Stomach (tissue), 9 donors: ENCODE data around the gene FIGNL1. TPM values are rescaled to one million over a fixed set of nuclear protein-coding genes. Genes with fewer than 3 reads are reported as not detected.

Experiments used
- DNase-seq, 2 donors: peaks; one replicate each; pipeline versions ENCODE4 v3.0.0 to v3.0.0-alpha.2; 2013 to 2019
- H3K27ac ChIP-seq, 5 donors: fragments of 200-600 bp in 4 of 5; sonication (generic) in 4 of 5; one replicate each; pipeline ENCODE4 v1.5.1; 2013 to 2019; ENCODE audit warnings: mild to moderate bottlenecking in 1 of 5, moderate library complexity in 1 of 5
- H3K27me3 ChIP-seq, 3 donors: fragments of 200-600 bp; sonication (generic); one replicate each; pipeline ENCODE4 v1.5.1; 2017 to 2019; ENCODE audit warnings: mixed run types in 1 of 3
- H3K36me3 ChIP-seq, 4 donors: fragments of 200-600 bp; sonication (generic); 1 replicate in 3 of 4; 2 replicates in 1 of 4; pipeline ENCODE4 v1.5.1; 2016 to 2019
- H3K4me1 ChIP-seq, 4 donors: fragments of 200-600 bp; sonication (generic); one replicate each; pipeline ENCODE4 v1.5.1; 2016 to 2019
- H3K4me3 ChIP-seq, 4 donors: fragments of 200-600 bp; sonication (generic) in 3 of 4; one replicate each; pipeline ENCODE4 v1.5.1; 2016 to 2019; ENCODE audit warnings: mild to moderate bottlenecking in 1 of 4
- H3K9me3 ChIP-seq, 4 donors: fragments of 200-600 bp; sonication (generic); one replicate each; pipeline ENCODE4 v1.5.1; 2016 to 2019
- EP300 ChIP-seq: sonication (generic); formaldehyde crosslinking; IDR thresholded peaks from one replicate; pipeline ENCODE4 v1.6.1; 2017; ENCODE audit warnings: antibody characterized with exemption
- POLR2A ChIP-seq, 4 donors: fragments of 450-650 bp; IDR thresholded peaks; one replicate each; pipeline ENCODE4 v1.6.1; 2016; ENCODE audit warnings: antibody characterized with exemption in 4 of 4, control low read depth in 2 of 4, mild to moderate bottlenecking in 1 of 4, moderate library complexity in 1 of 4
- POLR2AphosphoS5 ChIP-seq, 3 donors: sonication (generic); formaldehyde crosslinking; IDR thresholded peaks; one replicate each; pipeline ENCODE4 v1.6.1; 2016; ENCODE audit warnings: antibody characterized with exemption in 3 of 3
- WGBS, 5 donors: extraction: QIAGEN DNeasy Blood & Tissue Kit in 3 of 5; methylation state at CpG; one replicate each; pipeline versions ENCODE4 v1.1.5 to v1.1.7; 2013 to 2018; 5-methylcytosine and 5-hydroxymethylcytosine counted together
- intact Hi-C: fragments of 100-400 bp; cut with DNase I; formaldehyde crosslinking; loops from one replicate; pipeline ENCODE4 v1.15.1; 2023; ENCODE audit warnings: low total_unique reads
- polyA plus RNA-seq, 3 donors: library from polyadenylated mRNA; stranded (reverse); fragments of 200-250 nt; gene quantifications; one replicate each; pipeline ENCODE4 v1.2.3, GENCODE V29; 2013
- total RNA-seq, 5 donors: library from RNA; depleted of rRNA; stranded (reverse); fragments of >200 nt; gene quantifications; one replicate each; pipeline versions ENCODE4 v1.1.0 to v1.2.3, GENCODE V29; 2014 to 2016
- TF ChIP-seq, protein P1 (sequence below), 7 experiments: fragments of 450-650 bp in 4 of 7; fragments of 200-600 bp in 3 of 7; sonication (generic) in 3 of 7; IDR thresholded peaks; one replicate each; pipeline ENCODE4 v1.5.1; 2016 to 2019; ENCODE audit warnings: antibody characterized with exemption in 7 of 7, control low read depth in 2 of 7, mild to moderate bottlenecking in 1 of 7
- donor health status: healthy with polysubstance abuse.
- donor health status: Bipolar disorder and iron deficiency.
- donor health status: healthy.

The FIGNL1 gene
- total and polyA plus RNA-seq, 8 donors = 0.29 to 32.1 (median 5.1) TPM

- Histone ChIP-seq H3K9me3 (no peaks in the 10 kb centered on the region), H3K27ac (no peak overlapping the region), H3K27me3 (no peaks in the 10 kb centered on the region), H3K4me1 (no peaks in the 10 kb centered on the region), H3K36me3 (no peaks in the 10 kb centered on the region), H3K4me3 (no peak overlapping the region)
- no peak for TF ChIP-seq POLR2AphosphoS5 (IDR thresholded peaks at IDR 0.05)
- no peak for TF ChIP-seq POLR2A (IDR thresholded peaks at IDR 0.05)
- no peak for TF ChIP-seq EP300
- DNase-seq = no peak
- 68 to 71% (median 69%) methylated on average over 3 of the region's 3 CpGs for WGBS, 5 donors
- intact Hi-C loops = no loop called here
These were observed 6.4 kb upstream of the FIGNL1 start for GRCh38 chr7:50456371-50457123.

- no peak overlapping the region for H3K27ac ChIP-seq
- intact Hi-C loops = no loop called here
- TF ChIP-seq, protein P1, sequence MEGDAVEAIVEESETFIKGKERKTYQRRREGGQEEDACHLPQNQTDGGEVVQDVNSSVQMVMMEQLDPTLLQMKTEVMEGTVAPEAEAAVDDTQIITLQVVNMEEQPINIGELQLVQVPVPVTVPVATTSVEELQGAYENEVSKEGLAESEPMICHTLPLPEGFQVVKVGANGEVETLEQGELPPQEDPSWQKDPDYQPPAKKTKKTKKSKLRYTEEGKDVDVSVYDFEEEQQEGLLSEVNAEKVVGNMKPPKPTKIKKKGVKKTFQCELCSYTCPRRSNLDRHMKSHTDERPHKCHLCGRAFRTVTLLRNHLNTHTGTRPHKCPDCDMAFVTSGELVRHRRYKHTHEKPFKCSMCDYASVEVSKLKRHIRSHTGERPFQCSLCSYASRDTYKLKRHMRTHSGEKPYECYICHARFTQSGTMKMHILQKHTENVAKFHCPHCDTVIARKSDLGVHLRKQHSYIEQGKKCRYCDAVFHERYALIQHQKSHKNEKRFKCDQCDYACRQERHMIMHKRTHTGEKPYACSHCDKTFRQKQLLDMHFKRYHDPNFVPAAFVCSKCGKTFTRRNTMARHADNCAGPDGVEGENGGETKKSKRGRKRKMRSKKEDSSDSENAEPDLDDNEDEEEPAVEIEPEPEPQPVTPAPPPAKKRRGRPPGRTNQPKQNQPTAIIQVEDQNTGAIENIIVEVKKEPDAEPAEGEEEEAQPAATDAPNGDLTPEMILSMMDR (IDR thresholded peaks at IDR 0.05) = no peak
- TF ChIP-seq POLR2AphosphoS5 (IDR thresholded peaks at IDR 0.05) = no peak
- no peak for TF ChIP-seq EP300
- TF ChIP-seq POLR2A (IDR thresholded peaks at IDR 0.05) = no peak
- H3K27me3 ChIP-seq = no peaks in the 10 kb centered on the region
- no peak overlapping the region for H3K4me3 ChIP-seq
- H3K9me3 ChIP-seq = no peaks in the 10 kb centered on the region
- H3K4me1 ChIP-seq = peaks cover 0 to 5% (median 4%) of the 10 kb centered on the region in 4 donors
- no peaks in the 10 kb centered on the region for H3K36me3 ChIP-seq
- no peak for DNase-seq
These were observed 5.5 kb upstream of the FIGNL1 start for GRCh38 chr7:50455658-50456057.

GRCh38 chr7:50454968-50455367 is 4.8 kb upstream of the FIGNL1 start:
- peaks cover 0 to 10% (median 7%) of the 10 kb centered on the region in 4 donors for H3K4me1 ChIP-seq
- no peak overlapping the region for H3K4me3 ChIP-seq
- TF ChIP-seq, protein P1 (IDR thresholded peaks at IDR 0.05) = no peak
- TF ChIP-seq POLR2A (IDR thresholded peaks at IDR 0.05) (no peak), POLR2AphosphoS5 (IDR thresholded peaks at IDR 0.05) (no peak), EP300 (no peak)
- H3K27ac ChIP-seq = no peak overlapping the region
- intact Hi-C loops = no loop called here
- 62 to 73% (median 73%) methylated on average over 5 of the region's 5 CpGs for WGBS, 5 donors
- DNase-seq = no peak
- no peaks in the 10 kb centered on the region for H3K36me3 ChIP-seq
- no peaks in the 10 kb centered on the region for H3K9me3 ChIP-seq
- no peaks in the 10 kb centered on the region for H3K27me3 ChIP-seq

DNA sequence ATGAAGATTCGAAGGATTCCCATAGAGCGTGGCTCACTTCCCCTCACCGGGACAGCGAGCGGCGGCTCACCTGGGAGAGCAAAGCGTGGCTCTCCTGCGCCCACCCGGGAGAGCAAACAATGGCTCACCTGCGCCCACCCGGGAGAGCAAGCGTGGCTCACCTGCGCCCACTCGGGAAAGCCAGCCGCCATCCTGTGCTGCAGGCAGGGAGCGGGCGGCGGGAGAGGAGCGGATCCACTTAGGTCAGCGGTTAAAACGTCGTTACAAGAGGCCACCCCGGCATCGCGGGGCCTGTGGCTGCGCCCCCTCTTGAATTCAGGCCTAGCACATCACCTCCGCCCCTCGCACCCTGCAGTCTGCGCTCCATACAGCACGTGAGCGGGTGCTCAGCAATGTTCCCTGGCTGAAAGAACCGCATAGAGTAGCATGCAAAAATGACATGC is 461 bp upstream of the FIGNL1 start:
- peaks cover 7 to 26% (median 17%) of the 10 kb centered on the region in 4 donors for H3K4me1 ChIP-seq
- WGBS, 5 donors = 9 to 20% (median 18%) methylated on average over 22 to 32 of the region's 32 CpGs
- peaks cover 0 to 17% (median 15%) of the 10 kb centered on the region in 4 donors for H3K36me3 ChIP-seq
- H3K4me3 ChIP-seq = peak overlapping the region; percentile 57 to 92 (median 68)
- intact Hi-C loops = no loop called here
- no peak for TF ChIP-seq EP300
- TF ChIP-seq POLR2AphosphoS5 (IDR thresholded peaks at IDR 0.05) = no peak
- TF ChIP-seq POLR2A (IDR thresholded peaks at IDR 0.05) = no peak
- TF ChIP-seq, protein P1 (IDR thresholded peaks at IDR 0.05) = no peak
- no peaks in the 10 kb centered on the region for H3K27me3 ChIP-seq
- peak overlapping the region; percentile 45 to 88 (median 74) for H3K27ac ChIP-seq
- H3K9me3 ChIP-seq = no peaks in the 10 kb centered on the region
- peak in 1 of 2 donors; percentile 51 for DNase-seq

DNA sequence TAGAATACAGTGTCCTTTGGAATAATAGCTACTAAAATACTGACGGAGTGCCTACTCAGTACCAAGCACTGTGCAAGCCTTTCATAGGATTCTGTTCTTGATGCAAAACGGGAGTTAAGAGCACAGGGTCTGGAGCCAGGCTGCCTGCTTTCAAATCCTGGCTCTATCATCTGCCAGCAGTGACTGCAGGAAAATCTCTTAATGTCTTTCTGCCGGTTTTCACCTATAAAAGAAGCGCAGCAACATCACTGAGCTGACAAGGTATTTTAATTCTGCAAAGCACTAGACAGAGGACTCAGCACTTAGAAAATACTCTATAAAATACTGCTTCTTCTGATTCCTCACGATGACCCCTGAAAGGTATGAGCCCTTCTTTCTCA is 659 bp downstream of the FIGNL1 start:
- H3K4me1 ChIP-seq = peaks cover 7 to 26% (median 17%) of the 10 kb centered on the region in 4 donors
- H3K27me3 ChIP-seq = no peaks in the 10 kb centered on the region
- H3K4me3 ChIP-seq = peak overlapping the region; percentile 57 to 92 (median 68)
- DNase-seq = no peak
- WGBS, 5 donors = 4 to 11% (median 8%) methylated on average over 5 of the region's 5 CpGs
- intact Hi-C loops = no loop called here
- TF ChIP-seq EP300 (no peak), POLR2A (IDR thresholded peaks at IDR 0.05) (no peak), POLR2AphosphoS5 (IDR thresholded peaks at IDR 0.05) (no peak)
- TF ChIP-seq, protein P1 (IDR thresholded peaks at IDR 0.05) = no peak
- H3K9me3 ChIP-seq = no peaks in the 10 kb centered on the region
- peak overlapping the region; percentile 45 to 88 (median 74) for H3K27ac ChIP-seq
- peaks cover 0 to 23% (median 22%) of the 10 kb centered on the region in 4 donors for H3K36me3 ChIP-seq
